Endothelial cell of umbilical vein (primary cell): ENCODE data around the gene PPP2R2C.

Source experiments
- EZH2 ChIP-seq: IDR thresholded peaks from 2 replicates; pipeline ENCODE4 v1.6.1; 2012; ENCODE audit warnings: borderline replicate concordance, low read depth, mild to moderate bottlenecking, moderate library complexity, low read length, inconsistent platforms; ENCODE audit not compliant: severe bottlenecking
- MYC ChIP-seq: IDR thresholded peaks from one replicate; pipeline ENCODE4 v1.6.1; 2011; ENCODE audit warnings: mild to moderate bottlenecking, low read depth, low read length
- POLR2A ChIP-seq: IDR thresholded peaks from 2 replicates; pipeline ENCODE4 v1.6.1; 2012; ENCODE audit warnings: low read depth, mild to moderate bottlenecking, control low read depth, low read length
- POLR2AphosphoS5 ChIP-seq: IDR thresholded peaks from 2 replicates; pipeline ENCODE4 v1.6.1; 2012; ENCODE audit warnings: low read depth, mild to moderate bottlenecking, control low read depth, low read length, moderate library complexity; ENCODE audit not compliant: insufficient read depth
- TF ChIP-seq, protein P1 (sequence below): IDR thresholded peaks from 2 replicates; pipeline ENCODE4 v1.6.1; 2011; ENCODE audit not compliant: insufficient read depth, insufficient read length
- TF ChIP-seq, protein P2 (sequence below), 2 donors: IDR thresholded peaks; 1 replicate in 1 of 2; 2 replicates in 1 of 2; pipeline ENCODE4 v1.5.1; 2011; ENCODE audit warnings: low read length in 2 of 2, mild to moderate bottlenecking in 2 of 2, moderate library complexity in 2 of 2, control low read depth in 1 of 2, inconsistent platforms in 1 of 2, low read depth in 1 of 2; ENCODE audit not compliant: insufficient read depth in 1 of 2; ENCODE audit errors: extremely low read depth in 1 of 2

DNA sequence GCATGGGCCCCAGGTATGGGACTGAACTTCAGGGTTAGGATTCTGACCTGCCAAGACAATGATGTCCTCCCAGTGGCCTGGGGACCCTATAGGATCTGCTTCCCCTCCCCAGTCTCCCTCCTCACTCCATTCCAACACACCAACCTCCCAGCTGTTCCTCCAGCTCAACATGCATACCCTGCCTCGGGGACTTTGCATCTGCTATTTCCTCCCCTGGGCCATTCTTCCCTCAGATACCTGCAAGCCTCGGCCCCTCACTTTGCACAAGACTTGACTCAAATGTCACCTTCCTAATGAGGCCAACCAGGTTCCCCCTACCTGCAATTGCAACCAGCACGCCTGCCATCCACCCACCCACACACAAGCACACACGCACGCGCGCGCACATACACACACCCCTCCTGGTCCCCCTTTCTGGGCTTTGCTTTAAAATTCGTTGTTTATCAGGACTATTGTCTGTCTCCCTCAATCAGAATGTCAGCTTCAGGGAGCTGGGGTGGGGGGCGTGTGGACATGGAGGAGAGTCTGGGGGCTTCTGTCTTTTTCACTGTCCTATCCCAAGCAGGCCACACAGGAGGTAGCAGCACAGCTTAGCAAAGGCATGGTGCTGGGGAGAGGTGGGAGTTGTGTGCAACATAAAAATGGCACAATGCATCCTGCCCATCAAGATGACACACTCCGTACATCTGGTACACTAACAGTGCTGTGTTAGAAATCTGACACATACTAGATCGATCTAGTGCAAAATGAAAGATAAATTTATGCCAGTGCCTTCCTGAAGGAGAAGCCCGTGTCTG, 20.6 kb upstream of the PPP2R2C start:
- TF ChIP-seq, protein P1, sequence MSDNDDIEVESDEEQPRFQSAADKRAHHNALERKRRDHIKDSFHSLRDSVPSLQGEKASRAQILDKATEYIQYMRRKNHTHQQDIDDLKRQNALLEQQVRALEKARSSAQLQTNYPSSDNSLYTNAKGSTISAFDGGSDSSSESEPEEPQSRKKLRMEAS: no peak
- TF ChIP-seq MYC (no peak), POLR2AphosphoS5 (no peak), POLR2A (no peak), EZH2 (no peak)
- TF ChIP-seq, protein P2, sequence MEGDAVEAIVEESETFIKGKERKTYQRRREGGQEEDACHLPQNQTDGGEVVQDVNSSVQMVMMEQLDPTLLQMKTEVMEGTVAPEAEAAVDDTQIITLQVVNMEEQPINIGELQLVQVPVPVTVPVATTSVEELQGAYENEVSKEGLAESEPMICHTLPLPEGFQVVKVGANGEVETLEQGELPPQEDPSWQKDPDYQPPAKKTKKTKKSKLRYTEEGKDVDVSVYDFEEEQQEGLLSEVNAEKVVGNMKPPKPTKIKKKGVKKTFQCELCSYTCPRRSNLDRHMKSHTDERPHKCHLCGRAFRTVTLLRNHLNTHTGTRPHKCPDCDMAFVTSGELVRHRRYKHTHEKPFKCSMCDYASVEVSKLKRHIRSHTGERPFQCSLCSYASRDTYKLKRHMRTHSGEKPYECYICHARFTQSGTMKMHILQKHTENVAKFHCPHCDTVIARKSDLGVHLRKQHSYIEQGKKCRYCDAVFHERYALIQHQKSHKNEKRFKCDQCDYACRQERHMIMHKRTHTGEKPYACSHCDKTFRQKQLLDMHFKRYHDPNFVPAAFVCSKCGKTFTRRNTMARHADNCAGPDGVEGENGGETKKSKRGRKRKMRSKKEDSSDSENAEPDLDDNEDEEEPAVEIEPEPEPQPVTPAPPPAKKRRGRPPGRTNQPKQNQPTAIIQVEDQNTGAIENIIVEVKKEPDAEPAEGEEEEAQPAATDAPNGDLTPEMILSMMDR (IDR thresholded peaks at IDR 0.05; ENCODE audit: extremely low read depth in 1 of 2, insufficient read depth in 1 of 2, low read depth in 1 of 2, low read length in 2 of 2): no peak
